Testis (tissue), 2 donors: ENCODE data around the gene DDX47.
"Not testable (repeated sequence)": the region's sequence is repeated elsewhere in the genome, so short reads cannot be mapped to it uniquely, and the experiment has no call there.

ENCODE experiments used
- CTCF ChIP-seq, 3 experiments: fragments of 450-650 bp in 2 of 3; fragments of 200-600 bp in 1 of 3; sonication (generic) in 1 of 3; IDR thresholded peaks; one replicate each; pipeline ENCODE4 v1.5.1; 2016 to 2019; ENCODE audit warnings: antibody characterized with exemption in 3 of 3, mild to moderate bottlenecking in 2 of 3, moderate library complexity in 1 of 3
- POLR2A ChIP-seq: fragments of 450-650 bp; IDR thresholded peaks from one replicate; pipeline ENCODE4 v1.6.1; 2017; ENCODE audit warnings: antibody characterized with exemption, mild to moderate bottlenecking, moderate library complexity

- not testable (repeated sequence) for TF ChIP-seq POLR2A; CTCF (IDR thresholded peaks at IDR 0.05)
Observed at GRCh38 chr12:12846780-12847179, 33.6 kb downstream of the DDX47 start.
